IMR-90 (cell line): ENCODE results near the gene COQ10A.

Source experiments
- CHD1 ChIP-seq: IDR thresholded peaks from 2 replicates; pipeline ENCODE4 v1.6.1; 2012; ENCODE audit warnings: low read depth, low read length, improper control_type of control experiment
- MAZ ChIP-seq: IDR thresholded peaks from 2 replicates; pipeline ENCODE4 v1.6.1; 2012; ENCODE audit warnings: low read depth, mild to moderate bottlenecking, low read length, improper control_type of control experiment, moderate library complexity, borderline replicate concordance
- POLR2A ChIP-seq: IDR thresholded peaks from 2 replicates; pipeline ENCODE4 v1.6.1; 2012; ENCODE audit warnings: mild to moderate bottlenecking, low read depth, low read length
- RFX5 ChIP-seq: IDR thresholded peaks from 2 replicates; pipeline ENCODE4 v1.8.0; 2012; ENCODE audit warnings: low read depth, mild to moderate bottlenecking, low read length, moderate library complexity
- SMC3 ChIP-seq: fragments of 150-350 bp; IDR thresholded peaks from 2 replicates; pipeline ENCODE4 v1.6.1; 2016; ENCODE audit warnings: low read depth, mild to moderate bottlenecking, antibody characterized with exemption, low read length, moderate library complexity
- TF ChIP-seq, protein P1 (sequence below): conservative IDR thresholded peaks from 2 replicates; pipeline ENCODE4 v1.5.1; 2012; ENCODE audit warnings: mild to moderate bottlenecking, low read depth, low read length, improper control_type of control experiment
- TF ChIP-seq, protein P2 (sequence below): fragments of 150-350 bp; IDR thresholded peaks from 2 replicates; pipeline ENCODE4 v1.6.1; 2017; ENCODE audit warnings: mild to moderate bottlenecking, antibody characterized with exemption, low read length, low read depth

DNA sequence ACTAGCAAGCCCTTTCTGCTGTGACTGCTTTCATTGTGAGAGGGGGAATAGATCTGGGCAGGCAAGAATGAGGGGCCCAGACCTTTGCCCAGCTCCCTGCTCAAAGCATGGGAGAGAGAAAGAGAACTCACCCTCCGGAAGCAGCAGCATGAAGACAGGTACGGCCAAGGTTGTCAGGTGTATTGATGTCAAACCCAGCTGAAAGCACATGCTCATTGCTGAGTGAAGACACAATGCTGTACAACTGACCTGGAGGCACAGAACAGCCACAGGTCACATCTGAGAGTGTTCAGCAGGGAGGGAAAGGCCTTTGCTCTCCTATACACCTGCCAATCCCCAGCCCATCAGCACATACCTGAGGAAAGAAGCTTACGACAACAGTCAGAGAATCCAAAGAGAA lies 14.1 kb upstream of the COQ10A start:
- TF ChIP-seq, protein P1, sequence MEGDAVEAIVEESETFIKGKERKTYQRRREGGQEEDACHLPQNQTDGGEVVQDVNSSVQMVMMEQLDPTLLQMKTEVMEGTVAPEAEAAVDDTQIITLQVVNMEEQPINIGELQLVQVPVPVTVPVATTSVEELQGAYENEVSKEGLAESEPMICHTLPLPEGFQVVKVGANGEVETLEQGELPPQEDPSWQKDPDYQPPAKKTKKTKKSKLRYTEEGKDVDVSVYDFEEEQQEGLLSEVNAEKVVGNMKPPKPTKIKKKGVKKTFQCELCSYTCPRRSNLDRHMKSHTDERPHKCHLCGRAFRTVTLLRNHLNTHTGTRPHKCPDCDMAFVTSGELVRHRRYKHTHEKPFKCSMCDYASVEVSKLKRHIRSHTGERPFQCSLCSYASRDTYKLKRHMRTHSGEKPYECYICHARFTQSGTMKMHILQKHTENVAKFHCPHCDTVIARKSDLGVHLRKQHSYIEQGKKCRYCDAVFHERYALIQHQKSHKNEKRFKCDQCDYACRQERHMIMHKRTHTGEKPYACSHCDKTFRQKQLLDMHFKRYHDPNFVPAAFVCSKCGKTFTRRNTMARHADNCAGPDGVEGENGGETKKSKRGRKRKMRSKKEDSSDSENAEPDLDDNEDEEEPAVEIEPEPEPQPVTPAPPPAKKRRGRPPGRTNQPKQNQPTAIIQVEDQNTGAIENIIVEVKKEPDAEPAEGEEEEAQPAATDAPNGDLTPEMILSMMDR = no peak
- TF ChIP-seq MAZ (no peak), RFX5 (no peak), POLR2A (no peak), SMC3 (no peak), CHD1 (no peak)
- TF ChIP-seq, protein P2, sequence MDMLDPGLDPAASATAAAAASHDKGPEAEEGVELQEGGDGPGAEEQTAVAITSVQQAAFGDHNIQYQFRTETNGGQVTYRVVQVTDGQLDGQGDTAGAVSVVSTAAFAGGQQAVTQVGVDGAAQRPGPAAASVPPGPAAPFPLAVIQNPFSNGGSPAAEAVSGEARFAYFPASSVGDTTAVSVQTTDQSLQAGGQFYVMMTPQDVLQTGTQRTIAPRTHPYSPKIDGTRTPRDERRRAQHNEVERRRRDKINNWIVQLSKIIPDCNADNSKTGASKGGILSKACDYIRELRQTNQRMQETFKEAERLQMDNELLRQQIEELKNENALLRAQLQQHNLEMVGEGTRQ = no peak
